GM21528 (cell line): ENCODE measurements around the gene FGR.

Experiments used
- ATAC-seq: cut with Tn5 transposase; IDR thresholded peaks from one replicate; pipeline ENCODE4 v1.9.1; 2021; ENCODE audit warnings: mild to moderate bottlenecking, moderate library complexity; ENCODE audit not compliant: unreplicated experiment, low FRiP score

Gene FGR

GRCh38 chr1:27590917-27591508 lies 44.0 kb downstream of the FGR start:
- ATAC-seq: no peak

DNA sequence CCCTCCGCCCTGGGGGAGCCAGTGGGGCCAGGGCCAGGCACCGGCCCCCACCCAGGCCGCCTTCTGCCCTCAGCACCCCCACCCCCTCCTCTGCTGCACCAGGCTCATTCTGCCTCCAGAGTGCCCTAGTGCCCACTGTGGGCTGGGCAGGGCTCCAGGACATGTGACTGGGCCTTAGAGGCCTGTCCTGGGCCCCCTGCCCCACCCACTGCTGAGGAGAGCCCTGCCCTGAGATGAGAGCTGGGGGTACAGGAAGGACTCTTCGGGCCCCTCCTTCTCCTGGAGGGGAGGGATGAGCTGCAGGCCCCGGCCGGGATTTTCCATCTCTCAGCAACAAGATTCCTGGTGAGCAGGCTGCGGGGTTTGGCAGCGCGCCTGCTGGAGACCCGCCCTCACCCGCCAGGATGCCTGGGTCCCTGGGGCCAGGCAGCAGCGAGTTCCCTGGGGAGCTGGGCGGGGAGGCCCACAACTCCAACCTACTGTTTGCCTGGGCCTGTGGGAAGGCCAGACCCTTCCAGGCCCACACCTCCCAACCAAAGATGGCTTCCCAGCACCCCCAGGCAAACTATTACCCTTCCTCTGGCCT lies 45.1 kb downstream of the FGR start:
- ATAC-seq: no peak

DNA sequence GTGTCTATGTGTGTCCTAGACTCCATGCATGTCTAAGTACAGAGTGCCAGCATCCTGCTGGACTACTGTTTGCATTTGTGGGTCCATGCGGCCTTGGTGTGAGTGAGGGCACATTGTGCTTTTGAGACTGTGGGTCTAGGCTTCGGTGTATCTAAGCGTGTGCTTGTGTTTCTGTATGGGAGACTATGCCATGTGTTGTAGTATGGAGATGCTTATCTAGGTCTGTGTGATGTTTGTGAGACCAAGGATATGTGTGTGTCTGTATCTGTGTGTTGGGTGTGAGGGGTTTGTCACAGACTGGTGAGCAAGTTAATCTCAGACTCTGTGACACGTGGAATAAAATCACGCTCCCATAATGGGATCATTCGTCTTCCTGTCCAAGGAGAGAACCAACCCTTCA lies 45.5 kb downstream of the FGR start:
- no peak for ATAC-seq

GRCh38 chr1:27588256-27589232 lies 46.4 kb downstream of the FGR start:
- no peak for ATAC-seq

GRCh38 chr1:27585684-27586083 lies 49.3 kb downstream of the FGR start:
- no peak for ATAC-seq

DNA sequence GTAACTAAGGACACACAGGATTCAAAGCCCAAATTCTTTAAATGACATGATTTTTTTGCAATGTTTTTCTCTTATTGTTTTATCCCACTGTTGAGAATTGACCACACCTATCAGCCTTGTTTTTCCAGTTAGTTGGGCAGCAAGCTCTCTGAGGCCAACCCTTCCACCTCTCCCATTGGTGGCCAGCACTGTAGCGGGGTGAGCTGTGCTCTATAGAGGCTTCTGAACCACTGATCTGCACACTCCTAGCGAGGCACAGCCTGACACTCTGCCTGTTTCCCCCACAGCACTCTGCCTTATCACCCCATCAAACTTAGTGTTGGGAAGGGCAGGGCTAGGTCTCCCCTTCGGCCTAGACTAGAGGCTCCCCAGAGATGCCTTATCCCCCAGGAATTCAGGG lies 50.5 kb downstream of the FGR start:
- no peak for ATAC-seq

DNA sequence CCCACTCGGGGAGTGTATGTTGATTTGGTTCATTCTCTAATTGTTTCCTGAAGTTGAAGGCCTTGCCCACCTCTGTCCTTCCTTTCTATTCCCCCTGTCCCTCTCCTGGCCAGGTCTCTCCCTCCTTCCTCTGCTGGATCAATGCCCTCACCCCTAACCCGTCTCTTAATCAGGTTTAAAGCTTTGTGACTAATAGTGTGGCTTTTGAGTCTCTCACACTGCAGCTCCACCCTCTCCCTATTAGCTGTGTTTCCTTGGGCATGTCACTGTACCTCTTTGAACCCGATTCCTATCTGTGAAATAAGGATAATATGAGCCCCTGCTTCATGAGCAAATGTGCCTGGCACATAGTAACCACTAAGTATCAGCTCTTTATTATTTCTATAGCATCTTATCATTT lies 51.5 kb downstream of the FGR start:
- no peak for ATAC-seq

- ATAC-seq: no peak
Observed at GRCh38 chr1:27581823-27582243, 53.2 kb downstream of the FGR start.

DNA sequence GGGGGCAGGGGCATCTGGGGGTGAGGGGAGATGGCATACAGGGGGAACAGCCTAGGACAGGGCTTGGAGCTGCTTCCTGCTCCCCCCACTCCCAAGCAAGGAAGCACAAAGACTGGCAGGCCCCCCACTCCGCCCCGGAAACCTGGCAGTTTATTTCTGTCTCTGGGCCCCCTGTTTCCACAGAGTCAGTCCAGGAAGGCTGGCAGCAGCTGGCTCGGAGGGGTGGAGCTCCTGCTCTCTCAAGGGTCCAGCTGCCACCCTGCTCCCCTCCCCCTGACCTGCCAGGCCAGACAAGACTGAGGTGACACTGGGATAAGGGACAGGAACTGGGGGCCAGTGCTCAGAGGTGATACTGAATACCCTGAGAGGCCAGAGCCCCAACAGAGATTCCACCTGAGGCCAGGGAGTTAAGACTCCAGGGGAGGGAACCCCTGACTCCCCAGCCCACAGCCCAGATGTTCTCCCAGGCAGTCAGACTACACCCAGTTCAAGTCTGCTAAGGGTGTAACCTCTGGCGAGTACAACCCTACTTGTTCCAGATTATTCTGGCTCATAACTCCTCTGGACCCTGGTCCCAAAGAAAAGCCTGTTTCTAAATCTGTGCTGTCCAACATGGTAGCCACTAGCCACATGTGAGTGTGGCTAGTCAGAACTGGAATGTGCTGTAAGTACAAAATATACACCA lies 57.3 kb downstream of the FGR start:
- ATAC-seq: no peak

DNA sequence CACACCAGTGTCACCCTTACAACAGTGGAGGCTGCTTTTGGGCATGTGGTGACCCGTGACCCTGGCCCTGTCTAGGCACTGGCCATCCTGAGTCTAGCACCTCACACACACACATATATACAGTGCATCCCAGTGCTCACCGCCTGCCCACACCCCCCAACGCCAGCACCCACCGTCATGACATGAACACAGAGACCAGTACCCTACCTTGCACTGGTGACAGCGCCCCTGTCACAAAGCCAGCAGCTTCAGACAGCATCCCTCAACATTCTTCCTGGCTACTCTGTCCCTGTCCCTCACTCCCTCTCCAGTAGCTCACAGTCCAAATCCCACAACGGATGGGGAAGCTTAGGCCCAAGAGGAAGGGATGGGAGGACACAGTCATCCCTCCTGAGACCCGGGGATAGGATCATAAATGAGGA lies 58.2 kb downstream of the FGR start:
- ATAC-seq: no peak

DNA sequence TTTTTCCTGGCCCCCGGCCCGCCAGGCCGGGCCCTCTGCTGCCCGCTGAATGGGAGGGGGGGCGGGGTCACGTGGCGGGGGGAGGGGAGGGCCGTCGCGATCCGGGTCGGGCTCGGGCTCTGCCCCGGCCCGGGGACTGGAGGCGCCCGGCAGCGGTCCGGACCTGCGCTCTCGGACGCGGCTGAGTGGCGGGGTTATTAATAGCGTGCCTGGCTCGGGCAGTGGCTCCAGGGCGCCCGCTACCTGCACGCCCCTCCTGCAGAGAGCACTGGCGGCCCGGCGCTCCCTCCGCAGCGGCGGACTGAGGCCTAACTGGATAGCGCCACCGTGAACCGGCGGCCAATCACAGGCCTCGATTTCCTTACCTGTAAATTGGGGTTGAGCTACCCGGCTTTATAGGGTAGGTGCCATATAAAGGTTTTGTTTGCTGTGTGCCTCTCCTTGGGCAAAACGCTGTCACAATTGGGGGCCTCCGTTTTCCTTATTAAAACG lies 59.1 kb downstream of the FGR start:
- peak; percentile 58 for ATAC-seq

DNA sequence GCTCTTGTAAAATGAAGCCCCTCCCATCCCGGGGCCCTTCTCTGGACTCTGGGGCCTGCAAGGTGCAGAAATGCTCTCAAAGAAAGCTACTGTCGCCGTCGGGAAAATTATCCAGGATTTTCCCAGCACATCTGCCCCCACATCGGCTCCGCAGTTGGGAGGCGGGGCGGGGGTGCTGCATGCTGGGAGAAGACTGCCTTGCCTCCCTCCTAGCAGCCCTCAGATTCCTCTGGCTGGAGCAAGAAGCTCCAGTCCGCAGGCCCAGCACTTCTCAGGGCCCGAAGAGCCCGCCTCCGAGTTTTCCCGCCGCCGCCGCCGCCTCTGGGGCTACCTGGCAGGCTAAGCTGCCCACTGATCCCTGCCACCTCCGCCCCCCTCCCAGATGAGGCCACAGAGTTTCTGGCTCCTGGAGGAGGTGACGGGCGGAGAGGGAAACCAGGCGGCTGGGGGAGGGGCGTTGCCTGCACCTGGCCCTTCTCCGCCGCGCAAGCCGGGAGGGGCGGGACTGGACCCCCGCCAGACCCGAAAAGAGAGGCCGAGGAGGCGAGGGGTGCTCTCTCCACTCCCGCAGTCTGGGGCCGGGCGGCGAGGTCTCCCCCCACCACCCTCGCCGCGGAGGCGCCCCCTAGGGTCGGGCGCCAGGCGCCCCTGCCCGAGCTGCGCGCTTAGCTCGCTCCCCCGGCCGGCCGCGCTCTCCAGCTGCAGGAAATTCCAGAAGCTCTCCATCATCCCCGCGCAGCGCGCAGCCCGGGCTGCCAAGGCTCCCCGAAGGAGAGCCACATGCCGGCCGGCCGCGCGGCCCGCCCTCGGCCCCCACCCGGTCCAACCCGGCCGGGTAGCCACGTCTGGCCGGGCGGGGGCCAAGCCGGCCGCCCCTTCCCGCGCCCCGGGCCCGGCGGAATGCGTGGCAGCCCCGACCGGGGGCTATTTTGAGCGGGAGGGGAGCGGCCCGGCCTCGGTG lies 59.8 kb downstream of the FGR start:
- ATAC-seq: no peak

DNA sequence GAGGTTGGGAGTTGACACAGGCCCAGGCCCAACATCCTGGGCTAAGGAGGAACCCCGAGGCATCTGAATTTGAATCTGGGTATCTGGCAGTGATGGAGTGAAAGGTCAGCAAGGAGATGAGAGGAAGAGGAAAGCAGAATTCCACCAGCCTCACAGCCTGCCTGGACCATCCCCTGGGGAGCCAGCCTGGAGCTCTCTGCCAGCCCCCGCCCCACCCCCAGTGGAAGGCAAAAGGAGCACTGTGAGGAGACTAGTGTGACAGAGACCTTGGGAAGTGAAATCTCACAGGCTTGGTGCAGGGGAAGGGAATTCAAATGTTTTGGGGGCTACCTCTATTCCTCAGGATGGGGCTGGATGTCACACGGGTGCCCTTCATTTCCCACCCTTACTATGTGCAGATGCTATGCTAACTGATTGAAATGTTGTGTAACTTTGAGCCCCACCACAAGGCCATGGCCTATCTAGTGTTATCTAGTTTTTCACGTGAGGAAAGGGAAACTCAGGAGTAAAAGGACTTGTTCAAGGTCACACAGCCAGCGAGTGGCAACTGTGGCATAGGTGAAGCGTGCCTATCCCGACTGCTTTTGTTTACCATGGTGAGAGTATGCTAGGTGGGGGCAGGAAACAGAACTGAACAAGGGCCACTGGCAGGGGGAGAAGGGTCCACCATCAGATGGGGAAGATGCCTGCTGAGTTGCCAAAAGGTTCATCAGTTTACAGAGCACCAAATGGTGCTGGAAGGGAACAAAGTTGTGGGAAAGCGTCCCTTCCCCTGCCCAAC lies 60.8 kb downstream of the FGR start:
- no peak for ATAC-seq

DNA sequence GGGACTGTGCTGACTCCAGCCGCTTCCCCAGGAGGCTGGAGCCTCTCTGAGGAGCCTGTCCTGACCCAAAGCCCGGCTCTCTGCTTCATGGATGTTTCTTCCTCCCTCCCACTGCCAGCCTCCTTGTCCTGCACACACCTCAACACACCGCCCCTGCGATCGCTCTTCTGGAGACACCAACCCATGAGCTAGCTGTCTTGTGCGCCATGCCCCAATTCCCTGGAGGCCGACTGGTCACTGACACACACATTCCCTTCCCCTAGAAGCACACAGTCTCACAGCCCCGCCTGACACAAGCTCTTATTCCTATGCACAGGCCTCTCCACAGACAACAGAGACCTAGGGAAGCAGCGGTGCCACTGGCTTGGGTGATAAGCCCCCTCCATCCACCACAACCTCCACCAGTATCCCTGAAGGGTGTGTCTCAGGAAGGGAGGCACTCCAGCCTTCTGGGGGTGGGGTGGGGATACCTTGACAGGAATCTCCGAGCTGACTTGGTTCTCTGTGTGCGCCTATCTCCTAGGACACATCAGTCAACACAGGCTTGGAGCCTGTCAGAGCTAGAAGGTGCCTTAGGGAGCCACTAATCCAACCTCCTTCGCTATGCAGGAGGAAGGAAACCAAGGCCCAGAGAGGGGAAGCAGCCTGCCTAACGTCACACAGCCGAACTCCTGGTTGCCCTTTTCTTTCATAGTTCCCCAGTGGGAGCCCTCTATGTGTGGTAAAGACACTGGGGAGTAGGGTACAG lies 62.1 kb downstream of the FGR start:
- no peak for ATAC-seq

- no peak for ATAC-seq
Observed at GRCh38 chr1:27572019-27572678, 62.8 kb downstream of the FGR start.

- no peak for ATAC-seq
Observed at GRCh38 chr1:27571439-27572018, 63.5 kb downstream of the FGR start.

- no peak for ATAC-seq
Observed at GRCh38 chr1:27570784-27571183, 64.2 kb downstream of the FGR start.
